Measurements from ENCODE around the gene ARHGEF7. TPM values are rescaled to one million over a fixed set of nuclear protein-coding genes. Genes with fewer than 3 reads are reported as not detected.

The ARHGEF7 gene
- total RNA-seq, 1 donor from 2014 or later: 64.6 TPM

DNA sequence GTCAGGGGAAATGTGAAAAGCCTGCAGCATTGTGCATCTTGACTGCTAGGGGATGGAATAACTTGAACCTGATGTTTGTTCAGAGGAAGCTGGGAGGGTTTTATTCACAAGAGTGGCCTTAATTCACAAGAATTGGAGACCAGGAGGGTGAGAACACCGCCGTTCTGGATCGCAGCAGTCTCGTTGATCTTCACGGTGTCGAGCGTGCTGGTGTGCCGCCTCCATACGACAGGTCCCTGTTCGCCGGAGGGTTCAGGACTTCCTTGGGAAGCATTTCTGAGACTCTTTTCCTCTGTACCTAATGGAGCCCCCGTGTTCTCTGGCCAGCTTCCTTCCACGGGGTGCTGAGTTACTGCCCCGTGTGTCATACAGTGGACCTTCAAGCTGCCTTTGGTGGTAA, 66.9 kb downstream of the ARHGEF7 start:
- no peak overlapping the region for H3K4me3 Mint-ChIP-seq
- DNase-seq (ENCODE audit: low spot score): no peak
- H3F3A ChIP-seq (ENCODE audit: low read depth): no peaks in the 10 kb centered on the region
- H3K27ac Mint-ChIP-seq: no peak overlapping the region
- no peak overlapping the region for H3K9ac ChIP-seq
- peaks cover 14% of the 10 kb centered on the region for H3K36me3 Mint-ChIP-seq
- H4K20me1 ChIP-seq (ENCODE audit: low read depth): peaks cover 92% of the 10 kb centered on the region
- H3K36me3 ChIP-seq: no peaks in the 10 kb centered on the region
- H3K4me3 ChIP-seq: no peak overlapping the region
- TF ChIP-seq, protein P1, sequence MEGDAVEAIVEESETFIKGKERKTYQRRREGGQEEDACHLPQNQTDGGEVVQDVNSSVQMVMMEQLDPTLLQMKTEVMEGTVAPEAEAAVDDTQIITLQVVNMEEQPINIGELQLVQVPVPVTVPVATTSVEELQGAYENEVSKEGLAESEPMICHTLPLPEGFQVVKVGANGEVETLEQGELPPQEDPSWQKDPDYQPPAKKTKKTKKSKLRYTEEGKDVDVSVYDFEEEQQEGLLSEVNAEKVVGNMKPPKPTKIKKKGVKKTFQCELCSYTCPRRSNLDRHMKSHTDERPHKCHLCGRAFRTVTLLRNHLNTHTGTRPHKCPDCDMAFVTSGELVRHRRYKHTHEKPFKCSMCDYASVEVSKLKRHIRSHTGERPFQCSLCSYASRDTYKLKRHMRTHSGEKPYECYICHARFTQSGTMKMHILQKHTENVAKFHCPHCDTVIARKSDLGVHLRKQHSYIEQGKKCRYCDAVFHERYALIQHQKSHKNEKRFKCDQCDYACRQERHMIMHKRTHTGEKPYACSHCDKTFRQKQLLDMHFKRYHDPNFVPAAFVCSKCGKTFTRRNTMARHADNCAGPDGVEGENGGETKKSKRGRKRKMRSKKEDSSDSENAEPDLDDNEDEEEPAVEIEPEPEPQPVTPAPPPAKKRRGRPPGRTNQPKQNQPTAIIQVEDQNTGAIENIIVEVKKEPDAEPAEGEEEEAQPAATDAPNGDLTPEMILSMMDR (IDR thresholded peaks at IDR 0.05): no peak
- TF ChIP-seq EZH2 (IDR thresholded peaks at IDR 0.05) (no peak), EZH2phosphoT487 (IDR thresholded peaks at IDR 0.05) (no peak)
- peaks cover 100% of the 10 kb centered on the region for H3K79me2 ChIP-seq (ENCODE audit: low read depth)
- no peak overlapping the region for H3K27ac ChIP-seq
- no peaks in the 10 kb centered on the region for H3K27me3 ChIP-seq
- no peak overlapping the region for H3K4me2 ChIP-seq
- H2AFZ ChIP-seq (replicated peaks): no peak overlapping the region
- peaks cover 32% of the 10 kb centered on the region for H3K4me1 Mint-ChIP-seq
- H3K27me3 Mint-ChIP-seq (ENCODE audit: insufficient read depth, low read depth): peaks cover 3% of the 10 kb centered on the region
- no peaks in the 10 kb centered on the region for H3K9me3 Mint-ChIP-seq
- no peaks in the 10 kb centered on the region for H3K9me3 ChIP-seq (ENCODE audit: low read depth)
- H3K4me1 ChIP-seq: no peaks in the 10 kb centered on the region

DNA sequence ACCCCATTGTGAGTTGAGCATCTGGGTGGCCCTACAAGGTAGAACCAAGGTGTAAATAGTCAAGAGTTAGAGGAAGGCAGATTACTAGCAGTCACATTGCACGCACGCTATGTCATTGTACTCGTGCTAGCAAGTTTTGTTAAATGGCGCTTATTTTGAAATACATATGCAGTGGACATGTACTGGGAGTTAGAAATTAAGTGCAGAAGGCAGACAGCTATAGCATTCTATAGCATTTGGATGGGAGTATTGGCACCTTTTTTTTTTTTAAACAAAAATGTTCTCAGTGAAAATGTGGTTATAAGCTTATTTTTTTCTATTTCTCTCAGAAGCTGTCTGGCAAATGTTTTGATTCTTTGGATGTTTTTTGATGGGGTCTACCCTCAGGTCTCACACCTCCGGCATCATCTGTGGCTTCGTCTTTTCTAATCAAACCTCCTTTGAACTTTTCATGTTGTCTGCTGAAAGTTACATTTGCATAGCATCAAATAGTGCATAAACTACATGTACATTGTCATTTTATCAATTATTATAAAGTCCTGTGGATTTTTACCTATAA, 68.1 kb downstream of the ARHGEF7 start:
- H4K20me1 ChIP-seq (ENCODE audit: low read depth): peaks cover 90% of the 10 kb centered on the region
- TF ChIP-seq EZH2 (IDR thresholded peaks at IDR 0.05): no peak
- TF ChIP-seq EZH2phosphoT487 (IDR thresholded peaks at IDR 0.05): no peak
- TF ChIP-seq, protein P1 (IDR thresholded peaks at IDR 0.05): no peak
- no peaks in the 10 kb centered on the region for H3F3A ChIP-seq (ENCODE audit: low read depth)
- no peaks in the 10 kb centered on the region for H3K9me3 ChIP-seq (ENCODE audit: low read depth)
- no peak overlapping the region for H3K9ac ChIP-seq
- no peak overlapping the region for H3K27ac Mint-ChIP-seq
- H3K79me2 ChIP-seq (ENCODE audit: low read depth): peaks cover 100% of the 10 kb centered on the region
- no peak overlapping the region for H3K4me3 ChIP-seq
- peaks cover 2% of the 10 kb centered on the region for H3K27me3 Mint-ChIP-seq (ENCODE audit: insufficient read depth, low read depth)
- H3K36me3 Mint-ChIP-seq: peaks cover 11% of the 10 kb centered on the region
- no peaks in the 10 kb centered on the region for H3K27me3 ChIP-seq
- H3K9me3 Mint-ChIP-seq: no peaks in the 10 kb centered on the region
- no peaks in the 10 kb centered on the region for H3K4me1 ChIP-seq
- H3K4me1 Mint-ChIP-seq: peaks cover 35% of the 10 kb centered on the region
- DNase-seq (ENCODE audit: low spot score): no peak
- H3K36me3 ChIP-seq: no peaks in the 10 kb centered on the region
- no peak overlapping the region for H3K4me3 Mint-ChIP-seq
- no peak overlapping the region for H2AFZ ChIP-seq (replicated peaks)
- H3K27ac ChIP-seq: no peak overlapping the region
- no peak overlapping the region for H3K4me2 ChIP-seq

DNA sequence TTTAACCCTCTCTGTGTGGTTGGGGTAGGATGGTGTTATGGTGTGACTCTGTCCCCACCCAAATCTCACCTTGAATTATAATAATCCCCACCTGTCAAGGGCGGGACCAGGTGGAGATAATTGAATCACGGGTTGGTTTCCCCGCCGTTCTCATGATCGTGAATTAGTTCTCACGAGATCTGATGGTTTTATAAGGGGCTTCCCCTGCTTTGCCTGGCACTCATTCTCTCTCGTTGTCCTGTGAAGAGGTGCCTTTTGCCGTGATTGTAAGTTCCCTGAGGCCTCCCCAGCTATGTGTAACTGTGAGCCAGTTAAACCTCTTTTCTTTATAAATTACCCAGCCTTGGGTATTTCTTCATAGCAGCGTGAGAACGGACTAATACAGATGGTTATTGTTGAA, 68.8 kb downstream of the ARHGEF7 start:
- peaks cover 35% of the 10 kb centered on the region for H3K4me1 Mint-ChIP-seq

More for the DNA sequence above, 68.8 kb downstream of the ARHGEF7 start:
- no peaks in the 10 kb centered on the region for H3K4me1 ChIP-seq
- H3K4me3 ChIP-seq: no peak overlapping the region
- no peak overlapping the region for H3K4me3 Mint-ChIP-seq
- peaks cover 82% of the 10 kb centered on the region for H4K20me1 ChIP-seq (ENCODE audit: low read depth)
- peaks cover 18% of the 10 kb centered on the region for H3K36me3 Mint-ChIP-seq
- H3K27ac ChIP-seq: no peak overlapping the region
- H3K4me2 ChIP-seq: no peak overlapping the region
- peaks cover 2% of the 10 kb centered on the region for H3K27me3 Mint-ChIP-seq (ENCODE audit: insufficient read depth, low read depth)
- no peak overlapping the region for H3K27ac Mint-ChIP-seq
- no peaks in the 10 kb centered on the region for H3K9me3 ChIP-seq (ENCODE audit: low read depth)
- no peak overlapping the region for H3K9ac ChIP-seq
- H3K36me3 ChIP-seq: no peaks in the 10 kb centered on the region
- no peaks in the 10 kb centered on the region for H3F3A ChIP-seq (ENCODE audit: low read depth)
- H3K79me2 ChIP-seq (ENCODE audit: low read depth): peaks cover 100% of the 10 kb centered on the region
- H3K27me3 ChIP-seq: no peaks in the 10 kb centered on the region
- no peak for DNase-seq (ENCODE audit: low spot score)
- H3K9me3 Mint-ChIP-seq: peaks cover 2% of the 10 kb centered on the region
- H2AFZ ChIP-seq (replicated peaks): no peak overlapping the region
- no peak for TF ChIP-seq EZH2 (IDR thresholded peaks at IDR 0.05)
- TF ChIP-seq, protein P1 (IDR thresholded peaks at IDR 0.05): no peak
- no peak for TF ChIP-seq EZH2phosphoT487 (IDR thresholded peaks at IDR 0.05)

Data from neural progenitor cell (in vitro differentiated cells).